VCaP (cell line): ENCODE data around the gene PNMA8C.
"Not testable (repeated sequence)": the region's sequence is repeated elsewhere in the genome, so short reads cannot be mapped to it uniquely, and the experiment has no call there.

Experiments used
- H3K27ac ChIP-seq: fragments of 450-650 bp; 2 replicates; pipeline ENCODE4 v1.5.1; 2017
- CTCF ChIP-seq: fragments of 450-650 bp; conservative IDR thresholded peaks from 2 replicates; pipeline ENCODE4 v1.5.1; 2017; ENCODE audit warnings: mild to moderate bottlenecking, moderate library complexity

The PNMA8C gene

GRCh38 chr19:46427518-46428045 lies 1.2 kb downstream of the PNMA8C start:
- no peak for TF ChIP-seq CTCF
- no peak overlapping the region for H3K27ac ChIP-seq

GRCh38 chr19:46426506-46427162 lies 2.1 kb downstream of the PNMA8C start:
- no peak for TF ChIP-seq CTCF

GRCh38 chr19:46426035-46426505 lies 2.7 kb downstream of the PNMA8C start:
- H3K27ac ChIP-seq, result no peak overlapping the region
- no peak for TF ChIP-seq CTCF

More at GRCh38 chr19:46426506-46427162, 2.1 kb downstream of the PNMA8C start:
- no peak overlapping the region for H3K27ac ChIP-seq

GRCh38 chr19:46423188-46423587 lies 5.5 kb downstream of the PNMA8C start:
- TF ChIP-seq CTCF, result no peak
- no peak overlapping the region for H3K27ac ChIP-seq

- no peak for TF ChIP-seq CTCF
- H3K27ac ChIP-seq, result no peak overlapping the region
These were observed 6.4 kb downstream of the PNMA8C start for GRCh38 chr19:46422344-46422743.

- no peak for TF ChIP-seq CTCF
- H3K27ac ChIP-seq, result no peak overlapping the region
These were observed 8.7 kb downstream of the PNMA8C start for GRCh38 chr19:46420056-46420455.

- peak overlapping the region; percentile 53 for H3K27ac ChIP-seq
These were observed 12.7 kb downstream of the PNMA8C start for GRCh38 chr19:46415804-46416709.

GRCh38 chr19:46414899-46415298 lies 13.8 kb downstream of the PNMA8C start:
- H3K27ac ChIP-seq, result not testable (repeated sequence)
